ENCODE measurements around the gene RBM22. TPM values are rescaled to one million over a fixed set of nuclear protein-coding genes. Genes with fewer than 3 reads are reported as not detected.

RBM22 gene
- total RNA-seq, 1 donor from 2014 or later: 30.2 TPM

- Histone ChIP-seq H3K9me3 (no peaks in the 10 kb centered on the region), H3K4me3 (no peak overlapping the region), H3K4me1 (peaks cover 33% of the 10 kb centered on the region), H3K27me3 (no peaks in the 10 kb centered on the region), H3K36me3 (no peaks in the 10 kb centered on the region), H3K27ac (no peak overlapping the region)
- DNase-seq (ENCODE audit: extremely low spot score in 2 of 2): no peak
- no peak for TF ChIP-seq POLR2AphosphoS5 (IDR thresholded peaks at IDR 0.05; ENCODE audit: insufficient read depth in 1 of 2, low read depth in 1 of 2)
- no peak for TF ChIP-seq POLR2A (IDR thresholded peaks at IDR 0.05)
- TF ChIP-seq CTCF (IDR thresholded peaks at IDR 0.05): no peak
- intact Hi-C loops (cut with DNase I): no loop called here
Measured at GRCh38 chr5:150653762-150654556, 46.9 kb downstream of the RBM22 start.

- Histone ChIP-seq H3K27ac (no peak overlapping the region), H3K9me3 (no peaks in the 10 kb centered on the region), H3K4me1 (peaks cover 33% of the 10 kb centered on the region), H3K4me3 (no peak overlapping the region), H3K36me3 (no peaks in the 10 kb centered on the region), H3K27me3 (no peaks in the 10 kb centered on the region)
- TF ChIP-seq POLR2AphosphoS5 (IDR thresholded peaks at IDR 0.05; ENCODE audit: insufficient read depth in 1 of 2, low read depth in 1 of 2) (no peak), CTCF (IDR thresholded peaks at IDR 0.05) (no peak), POLR2A (IDR thresholded peaks at IDR 0.05) (no peak)
- intact Hi-C loops (cut with DNase I): no loop called here
- no peak for DNase-seq (ENCODE audit: extremely low spot score in 2 of 2)
Measured at GRCh38 chr5:150653145-150653761, 47.6 kb downstream of the RBM22 start.

GRCh38 chr5:150651924-150652671 lies 48.8 kb downstream of the RBM22 start:
- Histone ChIP-seq H3K27me3 (no peaks in the 10 kb centered on the region), H3K27ac (no peak overlapping the region)

GRCh38 chr5:150651382-150651781 lies 49.5 kb downstream of the RBM22 start:
- intact Hi-C loops (cut with DNase I): no loop called here
- TF ChIP-seq POLR2A (IDR thresholded peaks at IDR 0.05) (no peak), POLR2AphosphoS5 (IDR thresholded peaks at IDR 0.05; ENCODE audit: insufficient read depth in 1 of 2, low read depth in 1 of 2) (no peak), CTCF (IDR thresholded peaks at IDR 0.05) (no peak)

More at GRCh38 chr5:150651924-150652671, 48.8 kb downstream of the RBM22 start:
- H3K9me3 ChIP-seq: no peaks in the 10 kb centered on the region
- peaks cover 25% of the 10 kb centered on the region for H3K4me1 ChIP-seq
- DNase-seq (ENCODE audit: extremely low spot score in 2 of 2): no peak
- intact Hi-C loops (cut with DNase I): no loop called here
- H3K36me3 ChIP-seq: no peaks in the 10 kb centered on the region
- no peak for TF ChIP-seq POLR2A (IDR thresholded peaks at IDR 0.05)
- no peak for TF ChIP-seq POLR2AphosphoS5 (IDR thresholded peaks at IDR 0.05; ENCODE audit: insufficient read depth in 1 of 2, low read depth in 1 of 2)
- no peak for TF ChIP-seq CTCF (IDR thresholded peaks at IDR 0.05)
- H3K4me3 ChIP-seq: no peak overlapping the region

More at GRCh38 chr5:150651382-150651781, 49.5 kb downstream of the RBM22 start:
- Histone ChIP-seq H3K9me3 (no peaks in the 10 kb centered on the region), H3K36me3 (no peaks in the 10 kb centered on the region), H3K4me1 (peaks cover 20% of the 10 kb centered on the region), H3K27ac (no peak overlapping the region), H3K4me3 (no peak overlapping the region), H3K27me3 (no peaks in the 10 kb centered on the region)
- no peak for DNase-seq (ENCODE audit: extremely low spot score in 2 of 2)

All from vagina (tissue), 2 donors.